Lung microvascular endothelial cell (primary cell): ENCODE results near the gene NIN. TPM values are rescaled to one million over a fixed set of nuclear protein-coding genes. Genes with fewer than 3 reads are reported as not detected.

Experiments used
- DNase-seq, 2 donors: peaks; one replicate each; pipeline versions ENCODE4 v3.0.0 to v3.0.0-alpha.2; 2010; ENCODE audit warnings: low read depth in 2 of 2
- total RNA-seq: library from RNA; depleted of rRNA; stranded (reverse); fragments of >200 nt; gene quantifications from 2 replicates; pipeline ENCODE4 v1.2.1, GENCODE V29; 2014

The NIN gene
- total RNA-seq, 1 donor from 2014 or later, result 22.0 TPM

DNA sequence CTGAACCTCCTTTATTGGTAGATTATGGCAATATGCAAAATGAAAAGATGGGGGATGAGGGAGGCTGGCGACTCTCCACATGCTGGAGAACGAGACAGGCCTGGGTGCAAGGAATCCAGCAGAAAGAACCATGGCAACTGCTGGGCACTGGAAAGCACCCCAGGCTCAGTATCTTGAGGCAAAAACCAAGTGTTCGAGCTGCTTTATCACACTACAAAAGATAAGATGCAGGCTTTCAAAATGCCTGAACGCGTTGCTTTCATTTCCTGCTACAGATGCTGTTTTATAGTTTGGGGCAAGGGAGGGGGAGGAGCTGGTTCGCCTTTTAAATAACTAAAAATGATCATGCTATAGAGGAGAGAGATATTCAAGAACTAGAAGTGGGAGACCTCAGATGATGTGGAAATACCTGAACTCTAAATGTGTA lies 38.9 kb downstream of the NIN start:
- no peak for DNase-seq

DNA sequence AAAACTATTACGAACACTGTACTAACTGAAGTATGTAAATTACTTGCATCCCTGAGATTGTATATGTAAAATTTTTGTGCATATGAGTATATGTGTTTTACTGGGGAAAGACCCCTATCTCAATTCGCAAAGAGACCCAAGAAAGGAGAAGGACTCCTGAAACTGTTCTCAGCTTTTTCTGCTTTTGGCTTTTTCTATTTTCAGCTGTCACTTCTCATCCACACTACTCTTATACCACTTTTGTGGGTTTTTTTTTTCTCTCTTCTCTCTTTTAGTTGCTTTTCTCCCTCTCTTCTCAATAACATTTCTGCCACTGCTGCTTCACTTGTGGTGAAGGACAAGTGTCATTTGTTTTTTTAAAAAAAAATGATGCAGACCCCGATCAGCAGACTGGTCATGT lies 39.8 kb downstream of the NIN start:
- no peak for DNase-seq

DNA sequence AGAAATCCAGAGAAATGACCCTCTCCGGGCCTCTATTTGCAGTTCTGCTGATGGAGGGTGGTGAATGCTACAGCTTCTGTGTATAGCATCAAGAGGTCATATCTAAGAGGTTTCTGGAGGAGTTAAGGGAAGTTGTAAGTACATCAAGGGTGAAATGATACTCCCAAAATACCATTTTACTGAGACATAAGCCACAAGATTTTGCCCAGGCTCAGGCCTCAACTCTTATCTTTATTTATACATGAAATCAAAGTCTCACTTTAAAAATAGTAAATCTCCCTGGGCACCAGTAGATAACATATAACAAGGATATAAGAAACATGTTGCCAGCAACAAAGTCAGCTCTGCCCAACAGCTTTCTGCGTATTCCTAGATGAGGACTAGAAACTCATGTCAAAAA lies 40.4 kb downstream of the NIN start:
- DNase-seq, result no peak

DNA sequence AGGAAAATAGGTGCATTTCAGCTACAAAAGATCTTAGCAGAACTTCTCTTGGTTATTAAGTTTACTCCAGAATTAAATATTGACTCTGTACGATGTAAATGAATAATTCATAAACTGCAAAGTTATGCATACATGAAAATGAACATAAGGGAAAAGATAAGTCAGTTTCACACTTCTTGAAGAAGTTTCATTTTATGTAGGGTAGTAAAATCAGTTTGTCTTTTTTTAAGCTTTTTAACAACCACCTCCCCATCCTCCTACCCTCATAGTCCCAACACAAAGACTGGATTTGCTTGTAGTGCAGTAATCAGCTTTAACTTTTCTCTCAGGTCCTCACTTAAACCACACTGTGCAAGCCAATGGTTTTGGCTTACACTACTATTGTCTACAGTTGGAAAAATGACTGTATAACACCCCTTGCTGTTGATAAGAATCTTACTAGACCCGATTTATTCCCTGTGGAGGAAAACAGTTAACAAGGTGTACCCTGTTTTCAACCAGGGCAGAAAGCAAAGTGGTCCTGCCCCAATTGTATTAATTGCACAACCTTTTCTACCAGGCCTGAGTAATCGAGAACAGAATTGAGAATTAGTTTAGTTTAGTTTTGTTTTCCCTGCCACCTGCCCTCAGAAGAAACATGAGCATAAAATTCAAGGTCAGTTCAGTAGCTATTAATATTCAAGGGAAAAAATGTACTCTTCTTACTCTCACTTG lies 44.1 kb downstream of the NIN start:
- DNase-seq, result no peak

DNA sequence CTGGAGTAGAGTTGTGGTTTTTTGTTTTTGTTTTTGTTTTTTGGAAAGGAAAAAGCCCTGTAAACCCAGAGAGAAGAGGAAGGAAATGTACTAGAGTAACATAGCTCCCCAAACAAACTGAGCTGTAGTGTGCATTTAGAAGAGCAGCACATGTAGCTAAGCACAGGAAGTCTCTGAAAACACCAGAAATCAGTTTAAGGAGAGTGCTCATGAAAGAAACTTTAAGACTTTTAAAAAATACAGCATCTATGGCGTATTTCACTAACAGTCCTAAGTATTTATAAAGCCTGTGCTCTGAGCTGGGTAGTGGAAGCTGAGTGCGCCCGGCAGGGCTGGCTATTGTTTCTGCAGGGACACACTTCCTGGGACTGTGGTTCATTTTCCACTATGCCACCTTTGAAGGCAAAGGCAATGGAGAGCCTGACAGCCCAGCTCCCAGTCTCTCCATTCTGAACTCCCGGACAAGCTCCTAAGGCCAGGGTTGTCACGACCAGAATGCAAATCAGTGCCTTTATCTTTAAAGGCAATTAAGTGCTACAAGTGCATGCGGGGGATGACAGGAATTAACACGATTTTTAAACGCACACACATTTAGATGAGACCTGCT lies 45.4 kb downstream of the NIN start:
- DNase-seq, result no peak

DNA sequence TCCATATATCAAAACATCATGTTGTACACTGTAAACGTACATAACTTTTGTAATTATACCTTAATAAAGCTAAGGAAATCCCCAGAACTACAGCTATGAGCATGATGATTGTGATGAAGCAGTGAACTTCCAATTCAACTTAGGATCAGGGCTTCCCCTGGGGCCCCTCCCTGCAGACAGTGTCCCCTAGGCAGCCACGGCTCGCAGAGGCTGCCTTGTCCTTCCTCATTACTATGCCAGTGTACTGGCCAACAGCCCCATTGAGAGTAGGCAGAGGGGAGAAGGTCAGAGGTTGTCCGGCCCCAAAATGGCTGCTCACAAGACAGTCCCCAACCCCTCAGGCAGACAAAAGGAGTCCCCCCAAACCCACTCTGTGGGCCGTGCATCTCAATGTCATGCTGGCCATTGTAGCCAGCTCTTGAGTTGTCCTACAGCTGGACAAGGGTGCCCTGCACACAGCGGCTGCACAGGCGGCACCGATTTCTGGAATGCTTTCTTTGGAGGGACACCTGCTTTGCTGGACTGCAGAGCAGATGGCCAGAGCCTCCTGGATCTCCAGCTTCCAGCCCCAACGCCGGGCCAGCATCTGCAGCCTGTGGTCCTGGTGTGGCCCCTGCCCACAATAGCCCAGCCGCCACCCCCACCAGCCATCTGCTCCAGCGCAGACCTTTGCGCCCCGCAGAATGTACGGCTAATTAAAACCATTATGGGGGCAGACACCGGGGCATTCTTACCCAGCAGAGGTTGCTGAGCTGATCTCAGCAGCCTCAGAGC lies 46.1 kb downstream of the NIN start:
- no peak for DNase-seq

DNA sequence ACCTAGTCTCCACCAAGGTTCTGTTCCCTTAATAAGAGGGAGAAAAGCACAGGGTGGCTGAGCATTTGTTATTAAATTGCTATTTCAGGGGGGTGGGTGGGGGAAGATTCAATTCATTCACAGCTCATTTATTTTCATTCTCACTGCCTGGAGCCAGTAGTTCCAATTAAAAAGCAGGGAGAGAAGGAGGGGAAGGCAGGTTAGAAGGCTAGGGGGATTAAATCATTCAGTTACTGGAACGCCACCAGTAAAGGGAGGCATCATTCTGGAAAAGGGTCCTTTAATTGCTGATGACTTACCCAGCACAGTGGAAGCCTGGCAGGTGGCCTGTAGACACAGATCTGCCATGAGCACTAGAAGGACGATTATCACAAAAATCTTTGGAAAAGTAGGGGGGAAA lies 47.4 kb downstream of the NIN start:
- DNase-seq, result no peak

DNA sequence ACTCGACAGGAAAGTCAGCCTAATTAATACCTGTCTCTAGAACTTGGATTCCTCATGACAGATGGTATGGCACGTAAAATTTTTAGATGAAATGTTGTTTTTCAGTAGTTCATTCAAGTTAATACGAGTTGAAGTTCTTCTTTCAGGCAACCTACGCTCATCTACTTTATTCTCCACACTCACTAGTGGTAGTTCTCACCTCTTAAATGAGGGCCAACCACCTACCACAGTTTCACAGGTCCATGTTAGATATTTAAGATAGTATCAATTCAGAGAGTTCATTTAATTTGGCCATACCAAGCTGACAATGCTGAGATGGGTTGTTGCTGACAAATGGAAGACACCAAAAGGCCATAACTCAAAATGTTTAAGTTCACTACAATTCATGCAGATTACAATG lies 50.6 kb downstream of the NIN start:
- DNase-seq, result no peak

DNA sequence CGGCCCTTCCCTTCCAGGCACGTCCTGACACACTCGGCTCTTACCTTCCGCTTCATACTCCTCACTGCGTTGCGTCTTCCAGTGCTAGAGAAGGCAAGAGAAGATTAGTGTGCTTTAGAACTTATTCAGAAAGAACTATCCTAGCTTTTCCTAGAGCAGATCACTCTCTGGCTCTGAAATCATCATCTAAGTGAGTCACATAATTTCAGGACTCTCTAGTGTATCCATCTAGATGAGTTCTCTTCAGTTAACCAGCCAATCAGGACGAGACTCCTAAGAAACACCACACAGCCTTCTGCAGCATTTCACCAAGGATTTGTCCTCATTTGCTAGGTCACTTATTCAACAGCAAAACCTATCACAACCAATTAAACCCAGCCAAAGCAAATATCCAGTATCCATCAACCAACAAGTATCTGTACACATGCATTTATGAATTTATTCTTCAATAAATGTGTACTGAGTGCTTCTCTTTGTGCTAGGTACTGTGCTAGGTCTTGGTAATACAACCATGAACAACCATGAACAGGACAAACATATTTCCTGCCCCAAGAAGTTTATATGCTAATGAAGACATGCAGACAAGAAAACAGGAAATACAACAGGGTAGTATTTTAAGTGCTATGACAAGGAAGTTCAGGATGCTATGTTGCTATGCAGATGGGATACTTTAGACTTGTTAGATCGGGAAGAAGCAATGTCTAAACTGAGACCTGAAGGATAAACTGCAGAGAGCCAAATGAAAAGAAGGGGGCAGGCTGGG lies 52.1 kb downstream of the NIN start:
- no peak for DNase-seq

DNA sequence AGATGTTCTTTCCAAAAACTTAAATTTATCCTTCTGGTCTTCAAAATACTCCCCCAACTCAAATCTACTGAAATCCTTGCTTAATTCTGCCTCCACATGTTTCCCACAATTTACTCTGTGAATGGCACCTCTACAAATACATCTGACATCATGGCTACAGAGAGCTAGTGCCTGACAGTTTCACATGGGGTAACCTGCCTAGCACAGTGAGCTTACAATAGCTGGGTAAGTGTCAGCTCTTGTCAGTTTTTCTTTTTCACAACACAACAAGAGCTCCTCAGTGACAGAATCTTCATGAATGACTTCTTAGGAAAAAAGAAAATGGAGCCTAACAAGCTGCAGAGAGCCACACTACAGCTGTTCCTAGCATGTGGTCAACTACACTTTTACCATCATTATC lies 54.4 kb downstream of the NIN start:
- no peak for DNase-seq

DNA sequence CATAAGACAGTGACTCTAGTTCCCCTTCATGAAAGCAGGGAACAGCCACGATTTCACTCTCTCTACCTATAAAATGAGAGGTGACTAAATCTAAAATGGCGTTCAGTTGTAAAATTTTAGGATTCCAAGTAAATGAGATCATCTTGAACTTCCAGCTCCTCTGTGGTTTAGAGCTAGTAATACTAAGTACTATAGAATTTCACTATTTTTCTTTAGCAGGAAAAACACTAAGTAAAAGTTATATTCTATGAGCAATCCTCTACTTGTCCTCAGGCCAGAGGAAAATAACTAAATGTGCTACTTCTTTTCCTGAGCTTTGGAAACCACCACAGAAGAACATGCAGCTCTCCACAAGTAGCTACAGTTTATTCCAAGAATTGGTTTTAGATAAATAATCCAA lies 55.6 kb downstream of the NIN start:
- peak in 1 of 2 donors; percentile 65 for DNase-seq

DNA sequence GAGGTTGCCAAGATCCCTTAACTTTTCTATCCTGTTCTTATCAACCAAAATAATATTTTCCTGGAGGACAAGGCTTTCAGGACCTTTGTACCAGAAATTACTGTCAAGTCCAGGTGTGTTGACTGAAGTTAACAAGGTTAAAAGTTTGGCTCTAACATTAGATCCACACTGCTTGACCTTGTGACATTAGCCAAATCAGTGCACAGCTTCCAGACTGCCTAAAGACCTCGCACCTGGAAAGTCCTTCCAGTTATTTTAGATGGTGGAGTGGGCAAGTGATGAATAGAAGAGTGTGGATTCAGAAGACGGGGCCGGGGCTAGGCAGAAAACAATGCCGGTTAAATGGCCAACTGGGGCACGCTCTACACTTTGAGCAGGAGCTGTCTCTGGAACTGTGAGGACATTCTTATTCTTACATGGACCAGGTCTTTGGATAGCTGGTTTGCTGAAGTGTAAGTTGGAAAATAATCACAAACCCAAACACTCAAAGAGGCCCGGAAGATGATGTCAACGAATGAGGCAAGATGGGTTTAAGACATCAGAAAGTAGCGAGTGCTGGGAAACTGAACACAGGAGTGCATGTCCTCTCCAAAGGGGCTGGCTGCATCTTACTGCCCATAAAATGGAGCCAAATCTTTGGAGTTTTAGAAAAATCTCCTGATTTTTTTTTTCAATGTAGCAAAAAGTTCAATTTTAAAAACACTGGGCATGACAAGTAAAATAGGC lies 56.3 kb downstream of the NIN start:
- DNase-seq, result peak in 1 of 2 donors; percentile 4

DNA sequence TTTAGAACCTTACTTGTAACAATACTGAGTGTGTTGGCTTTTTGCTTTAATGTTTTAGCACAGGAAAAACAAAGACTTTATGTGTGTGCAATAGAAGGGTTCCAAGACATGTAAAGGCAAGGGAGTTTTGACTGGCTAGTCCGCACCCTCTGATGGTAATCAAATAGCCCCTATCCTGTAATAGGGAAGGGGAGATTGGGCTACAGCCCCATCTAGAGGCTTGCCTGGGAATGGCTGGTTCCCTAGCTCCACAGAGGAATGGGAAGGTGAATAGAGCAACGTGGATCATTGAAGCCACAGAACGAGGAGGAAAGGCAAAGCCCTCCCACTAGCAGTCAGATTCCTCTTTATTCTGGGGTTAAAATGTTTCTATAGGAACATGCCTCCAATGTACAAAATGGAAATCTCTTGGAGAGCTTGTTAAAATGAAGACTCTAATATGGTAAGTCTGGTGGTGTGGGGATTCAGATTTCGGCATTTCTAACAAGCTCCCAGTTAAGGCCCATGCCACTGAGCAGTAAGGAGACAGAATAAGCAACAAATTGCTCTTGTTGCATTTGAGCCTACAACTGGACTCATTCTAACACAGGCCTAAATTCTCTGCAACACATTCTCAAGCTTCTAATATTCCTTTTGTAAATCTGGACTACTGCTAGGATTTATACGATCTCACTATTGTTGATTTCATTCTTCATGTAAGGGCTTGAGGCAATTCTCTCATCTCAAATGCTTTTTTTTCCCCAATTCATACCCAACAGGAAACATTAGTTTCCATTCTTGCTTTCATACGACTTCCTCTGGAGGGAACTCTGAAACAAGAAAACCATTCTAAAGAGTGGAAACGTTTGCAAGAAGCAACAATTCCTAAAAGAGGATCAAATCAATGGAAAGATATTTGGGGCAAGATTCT lies 57.1 kb downstream of the NIN start:
- peak; percentile 57 to 58 for DNase-seq

DNA sequence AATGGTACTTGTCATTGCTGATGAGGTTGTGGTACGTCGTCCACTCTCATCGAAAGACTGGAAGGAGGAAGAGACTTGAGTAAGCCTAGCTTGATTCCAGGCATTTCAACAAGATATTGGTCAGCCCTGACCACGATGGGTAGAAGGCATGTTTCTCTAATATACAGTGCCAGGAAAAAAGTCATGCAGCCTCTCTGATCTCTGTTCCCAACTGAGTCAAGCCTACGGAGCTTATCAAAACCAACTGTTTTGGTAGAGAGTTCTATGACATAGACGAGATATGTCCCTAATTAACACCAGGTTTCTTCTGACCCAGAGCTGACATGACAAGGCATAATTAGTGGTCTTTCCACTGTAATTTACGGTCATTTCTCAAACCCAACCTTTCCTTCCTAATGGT lies 58.5 kb downstream of the NIN start:
- DNase-seq, result no peak

DNA sequence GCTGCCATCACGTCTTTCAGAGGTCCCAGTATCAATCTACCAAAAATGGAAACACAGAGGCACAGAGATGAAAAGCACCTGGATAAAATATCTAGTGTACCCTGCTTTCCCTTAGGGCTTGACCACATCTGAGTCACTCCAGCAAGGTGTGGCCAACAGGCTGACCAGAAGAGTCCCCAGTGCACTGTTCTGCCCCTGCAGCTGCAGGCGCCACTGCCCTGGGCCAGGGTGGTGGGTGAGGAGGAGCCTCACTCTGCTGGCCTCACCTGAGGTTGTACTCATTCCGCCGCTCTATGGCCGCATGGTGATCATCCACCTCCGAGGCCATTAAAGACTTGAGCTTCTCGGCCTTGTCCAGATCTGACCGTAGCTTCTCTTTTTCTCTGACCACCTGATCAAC lies 60.4 kb downstream of the NIN start:
- DNase-seq, result no peak

DNA sequence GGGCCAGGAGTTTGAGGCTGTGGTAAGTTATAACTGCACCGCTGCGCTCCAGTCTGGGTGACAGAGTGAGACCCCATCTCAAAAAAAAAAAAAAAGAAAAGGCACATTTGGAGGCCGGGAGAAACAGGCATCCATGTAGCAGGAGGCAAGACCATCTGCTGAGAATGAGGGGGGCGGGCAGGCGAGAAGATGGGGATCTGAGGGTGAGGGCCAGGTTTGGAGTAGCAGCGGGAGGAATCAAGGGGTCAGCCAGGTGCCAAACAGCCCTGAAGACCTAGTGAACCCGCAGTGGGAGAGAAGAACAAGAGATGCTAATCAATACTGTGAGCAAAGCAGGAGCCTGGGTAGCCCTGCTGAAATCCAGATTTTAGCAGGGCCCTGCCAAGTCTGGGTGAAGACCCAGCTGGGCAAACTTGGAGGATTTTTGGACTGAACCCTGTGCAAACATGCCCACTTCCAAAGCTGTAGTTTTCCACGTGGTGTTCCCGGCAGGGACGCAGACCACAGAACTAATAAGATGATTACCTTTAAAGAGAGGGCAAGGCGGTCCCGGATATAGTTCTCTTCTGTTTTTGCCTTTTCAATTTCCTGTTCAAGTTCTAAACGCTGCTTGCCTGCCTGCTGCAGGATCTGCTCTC lies 61.0 kb downstream of the NIN start:
- no peak for DNase-seq

DNA sequence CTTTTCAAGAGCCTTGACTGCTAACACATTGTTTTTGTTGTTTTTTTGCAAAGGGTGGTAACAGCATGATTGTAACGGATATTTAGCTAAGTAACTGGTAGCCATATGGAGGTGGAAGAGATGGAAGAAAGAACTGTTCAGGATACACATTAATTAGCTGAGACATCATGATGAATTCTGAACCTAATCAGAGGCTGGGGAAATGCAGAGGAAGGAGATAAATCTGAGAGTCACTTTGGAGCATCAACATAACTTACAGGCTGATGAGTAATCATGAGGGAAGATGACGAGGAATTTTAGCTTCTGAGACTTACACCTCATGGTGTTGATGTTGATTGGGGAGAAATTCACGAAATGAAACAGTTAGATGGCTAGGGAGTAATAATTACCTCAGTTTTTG lies 62.3 kb downstream of the NIN start:
- peak in 1 of 2 donors; percentile 60 for DNase-seq

DNA sequence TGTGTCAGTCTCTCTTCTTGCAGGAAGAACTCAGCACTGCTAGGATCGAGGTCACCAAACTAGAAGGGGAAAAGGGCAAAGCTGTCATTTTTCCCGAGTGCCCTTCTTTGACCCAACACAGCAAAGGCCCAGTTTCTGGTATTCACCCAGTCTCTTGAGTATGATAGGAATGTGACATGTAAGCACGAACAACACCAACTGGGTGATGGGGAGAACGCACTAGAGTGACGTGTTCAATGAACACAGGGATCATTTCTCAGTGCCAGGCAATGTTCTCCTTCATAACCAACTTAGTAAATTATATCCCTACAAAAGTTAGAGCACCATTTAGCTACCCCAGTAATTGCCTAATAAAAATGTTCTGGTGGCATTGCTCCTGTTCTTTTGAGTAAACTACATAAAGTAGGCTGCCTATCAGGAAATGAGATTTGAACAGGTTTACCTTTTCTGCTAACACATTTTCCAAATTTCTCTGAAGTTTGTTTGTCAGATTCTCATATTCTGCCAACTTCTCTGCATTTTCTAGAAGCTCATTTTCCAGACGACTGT lies 64.5 kb downstream of the NIN start:
- DNase-seq, result no peak

DNA sequence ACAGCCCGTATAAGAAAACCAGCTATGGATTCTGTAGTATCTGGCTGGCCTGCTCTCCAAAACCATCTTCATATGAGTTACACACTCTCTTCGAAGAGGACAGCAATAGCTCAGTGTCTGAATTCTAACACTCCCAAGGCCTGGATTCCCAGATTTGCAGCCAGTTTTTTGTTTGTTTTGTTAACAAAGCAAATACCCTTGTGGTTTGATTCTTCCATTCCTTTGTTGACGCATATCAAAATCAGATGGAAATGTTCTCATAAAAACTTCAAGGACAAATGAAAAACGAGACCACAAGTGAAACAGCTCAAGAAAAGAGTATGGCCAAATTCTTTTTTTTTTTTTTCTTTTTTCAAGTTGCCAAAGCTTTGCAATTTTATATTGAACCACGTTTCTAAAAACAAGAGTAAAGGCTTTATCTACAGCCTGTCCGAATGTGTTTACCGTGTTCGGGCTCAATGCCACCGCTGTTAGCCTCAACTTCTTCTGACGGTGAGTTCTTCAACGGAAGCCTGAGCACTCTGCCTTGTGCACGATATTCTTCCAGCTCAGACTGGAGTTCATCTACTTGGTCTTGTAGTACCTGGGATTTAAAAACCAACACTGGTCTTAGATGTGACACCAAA lies 67.5 kb downstream of the NIN start:
- no peak for DNase-seq
